Neuronal stem cell (in vitro differentiated cells): ENCODE results near the gene FSTL3.

Source experiments
- DNase-seq: peaks from one replicate; pipeline ENCODE4 v3.0.0-alpha.2; 2013; ENCODE audit warnings: low spot score
- H2AFZ ChIP-seq: one replicate; pipeline ENCODE4 v1.6.1; 2013; ENCODE audit warnings: mild to moderate bottlenecking, low read length, inconsistent platforms
- H2AK5ac ChIP-seq: 2 replicates; pipeline ENCODE4 v1.6.1; 2013; ENCODE audit warnings: low read depth, mild to moderate bottlenecking, inconsistent platforms, low read length, moderate library complexity, mixed read lengths
- H2BK120ac ChIP-seq: 2 replicates; pipeline ENCODE4 v1.6.1; 2013; ENCODE audit warnings: low read depth, mild to moderate bottlenecking, inconsistent platforms, low read length, moderate library complexity, mixed read lengths
- H2BK12ac ChIP-seq: one replicate; pipeline ENCODE4 v1.6.1; 2013; ENCODE audit warnings: low read length, inconsistent platforms
- H2BK15ac ChIP-seq: 2 replicates; pipeline ENCODE4 v1.6.1; 2013; ENCODE audit warnings: mild to moderate bottlenecking, low read length, inconsistent platforms, mixed read lengths
- H2BK5ac ChIP-seq: one replicate; pipeline ENCODE4 v1.6.1; 2013; ENCODE audit warnings: inconsistent platforms, mild to moderate bottlenecking, low read length, moderate library complexity
- H3K14ac ChIP-seq: one replicate; pipeline ENCODE4 v1.6.1; 2013; ENCODE audit warnings: low read length, inconsistent platforms
- H3K18ac ChIP-seq: 2 replicates; pipeline ENCODE4 v1.6.1; 2013; ENCODE audit warnings: low read length, inconsistent platforms
- H3K23ac ChIP-seq: 2 replicates; pipeline ENCODE4 v1.6.1; 2013; ENCODE audit warnings: low read depth, mild to moderate bottlenecking, mixed read lengths, low read length, inconsistent platforms; ENCODE audit not compliant: poor library complexity
- H3K27ac ChIP-seq: replicated peaks from 3 replicates; pipeline ENCODE4 v1.5.1; 2013; ENCODE audit warnings: low read length, inconsistent platforms
- H3K27me3 ChIP-seq, 3 experiments: 2 replicates each; pipeline ENCODE4 v1.6.1; 2013; ENCODE audit warnings: low read length in 3 of 3, mild to moderate bottlenecking in 2 of 3, inconsistent platforms in 1 of 3, low read depth in 1 of 3, mixed read lengths in 1 of 3, moderate library complexity in 1 of 3; ENCODE audit not compliant: control insufficient read depth in 3 of 3, insufficient read depth in 3 of 3
- H3K36me3 ChIP-seq, 2 donors: replicated peaks in 1 of 2; 2 replicates each; pipeline ENCODE4 v1.6.1; 2013; ENCODE audit warnings: low read length in 2 of 2; ENCODE audit not compliant: control insufficient read depth in 2 of 2, insufficient read depth in 2 of 2
- H3K4ac ChIP-seq: 2 replicates; pipeline ENCODE4 v1.6.1; 2013; ENCODE audit warnings: inconsistent platforms, mild to moderate bottlenecking, low read length, moderate library complexity
- H3K4me1 ChIP-seq, 2 donors: 1 replicate in 1 of 2; 2 replicates in 1 of 2; pipeline ENCODE4 v1.6.1; 2013; ENCODE audit warnings: low read length in 2 of 2, low read depth in 1 of 2; ENCODE audit not compliant: control insufficient read depth in 2 of 2, insufficient read depth in 1 of 2
- H3K4me2 ChIP-seq: one replicate; pipeline ENCODE4 v1.6.1; 2013; ENCODE audit warnings: mild to moderate bottlenecking, low read length, inconsistent platforms; ENCODE audit not compliant: insufficient read depth, poor library complexity, severe bottlenecking
- H3K4me3 ChIP-seq, 2 donors: 2 replicates each; pipeline ENCODE4 v1.5.1; 2013; ENCODE audit warnings: low read length in 2 of 2, mild to moderate bottlenecking in 2 of 2, inconsistent platforms in 1 of 2, moderate library complexity in 1 of 2
- H3K79me1 ChIP-seq: one replicate; pipeline ENCODE4 v1.6.1; 2013; ENCODE audit warnings: low read depth, mild to moderate bottlenecking, inconsistent platforms, low read length, moderate library complexity
- H3K9ac ChIP-seq: one replicate; pipeline ENCODE4 v1.6.1; 2013; ENCODE audit warnings: mild to moderate bottlenecking, low read depth, low read length, inconsistent platforms; ENCODE audit not compliant: poor library complexity
- H3K9me3 ChIP-seq, 2 donors: replicated peaks in 1 of 2; 2 replicates each; pipeline versions ENCODE3 to v1.6.1; 2013; ENCODE audit warnings: low read length in 2 of 2, mild to moderate bottlenecking in 2 of 2, inconsistent platforms in 1 of 2, low read depth in 1 of 2, mixed read lengths in 1 of 2, moderate library complexity in 1 of 2; ENCODE audit not compliant: control insufficient read depth in 2 of 2, insufficient read depth in 1 of 2
- H4K8ac ChIP-seq: one replicate; pipeline ENCODE4 v1.6.1; 2013; ENCODE audit warnings: low read depth, mild to moderate bottlenecking, inconsistent platforms, low read length, moderate library complexity
- H4K91ac ChIP-seq: one replicate; pipeline ENCODE4 v1.6.1; 2013; ENCODE audit warnings: low read length, low read depth, mild to moderate bottlenecking, inconsistent platforms; ENCODE audit not compliant: poor library complexity
- WGBS, 2 donors: extraction: QIAGEN DNeasy Blood & Tissue Kit; methylation state at CpG; one replicate each; pipeline ENCODE4 v1.1.7; 2013; ENCODE audit warnings: missing lambda C conversion rate in 2 of 2, mixed read lengths in 1 of 2; ENCODE audit not compliant: insufficient read length in 2 of 2, insufficient replicate concordance in 1 of 2; ENCODE audit errors: extremely low coverage in 2 of 2; 5-methylcytosine and 5-hydroxymethylcytosine counted together

The FSTL3 gene

DNA sequence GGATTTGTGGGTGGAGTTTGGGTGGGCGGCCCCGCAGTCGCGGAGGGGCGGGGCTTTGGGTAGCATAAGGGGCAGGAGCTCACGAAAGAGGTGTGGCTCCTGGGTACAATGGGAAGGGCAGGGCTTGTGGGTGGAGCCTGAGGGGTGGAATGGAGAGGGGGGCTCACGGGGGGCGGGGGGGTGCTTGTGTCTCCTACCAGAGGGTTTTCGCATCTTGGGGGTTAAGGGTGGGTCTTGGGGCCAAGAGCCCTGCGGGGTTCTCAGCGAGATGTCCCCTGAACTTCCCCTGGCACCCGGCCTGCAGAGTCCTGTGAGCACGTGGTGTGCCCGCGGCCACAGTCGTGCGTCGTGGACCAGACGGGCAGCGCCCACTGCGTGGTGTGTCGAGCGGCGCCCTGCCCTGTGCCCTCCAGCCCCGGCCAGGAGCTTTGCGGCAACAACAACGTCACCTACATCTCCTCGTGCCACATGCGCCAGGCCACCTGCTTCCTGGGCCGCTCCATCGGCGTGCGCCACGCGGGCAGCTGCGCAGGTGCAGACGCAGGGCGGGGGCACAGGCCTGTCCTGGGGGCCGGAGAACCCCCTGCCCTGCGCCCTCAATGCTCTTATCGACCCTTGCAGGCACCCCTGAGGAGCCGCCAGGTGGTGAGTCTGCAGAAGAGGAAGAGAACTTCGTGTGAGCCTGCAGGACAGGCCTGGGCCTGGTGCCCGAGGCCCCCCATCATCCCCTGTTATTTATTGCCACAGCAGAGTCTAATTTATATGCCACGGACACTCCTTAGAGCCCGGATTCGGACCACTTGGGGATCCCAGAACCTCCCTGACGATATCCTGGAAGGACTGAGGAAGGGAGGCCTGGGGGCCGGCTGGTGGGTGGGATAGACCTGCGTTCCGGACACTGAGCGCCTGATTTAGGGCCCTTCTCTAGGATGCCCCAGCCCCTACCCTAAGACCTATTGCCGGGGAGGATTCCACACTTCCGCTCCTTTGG, 5.1 kb downstream of the FSTL3 start:
- H2BK5ac ChIP-seq, result peak overlapping the region; percentile 87
- peak overlapping the region; percentile 98 for H2AFZ ChIP-seq
- H3K18ac ChIP-seq, result peak overlapping the region; percentile 96
- peak overlapping the region; percentile 96 for H4K91ac ChIP-seq
- no CpG with 5 or more reads among the region's 54 CpGs for WGBS, 2 donors
- peak overlapping the region; percentile 97 for H3K14ac ChIP-seq
- peak overlapping the region; percentile 98 for H3K4ac ChIP-seq
- H3K9ac ChIP-seq, result peak overlapping the region; percentile 70
- H3K9me3 ChIP-seq, result no peaks in the 10 kb centered on the region
- H2BK15ac ChIP-seq, result peak overlapping the region; percentile 100
- H2BK120ac ChIP-seq, result peak overlapping the region; percentile 97
- peak overlapping the region in 1 of 2 donors; percentile 60 for H3K4me3 ChIP-seq
- peaks cover 6% of the 10 kb centered on the region for H3K79me1 ChIP-seq
- H3K23ac ChIP-seq, result peak overlapping the region; percentile 93
- H3K27me3 ChIP-seq, result peaks cover 0 to 8% (median 5%) of the 10 kb centered on the region in 3 experiments
- peaks cover 6 to 7% of the 10 kb centered on the region in 2 donors for H3K4me1 ChIP-seq
- peak overlapping the region; percentile 59 for H3K27ac ChIP-seq
- H3K36me3 ChIP-seq, result no peaks in the 10 kb centered on the region
- peak overlapping the region; percentile 86 for H3K4me2 ChIP-seq
- H2BK12ac ChIP-seq, result peak overlapping the region; percentile 95
- DNase-seq, result no peak
- H2AK5ac ChIP-seq, result peak overlapping the region; percentile 100
- H4K8ac ChIP-seq, result peak overlapping the region; percentile 99

GRCh38 chr19:682678-683320, 6.6 kb downstream of the FSTL3 start:
- Histone ChIP-seq H2BK120ac (no peak overlapping the region), H3K9me3 (no peaks in the 10 kb centered on the region), H3K36me3 (no peaks in the 10 kb centered on the region), H4K8ac (peak overlapping the region; percentile 17), H3K4me1 (peaks cover 2 to 3% of the 10 kb centered on the region in 2 donors), H2BK5ac (no peak overlapping the region), H2BK12ac (peak overlapping the region; percentile 73), H2AFZ (no peak overlapping the region), H3K27ac (no peak overlapping the region), H2AK5ac (peak overlapping the region; percentile 81), H3K4ac (peak overlapping the region; percentile 10), H3K27me3 (peaks cover 0 to under 1% (median 0%) of the 10 kb centered on the region in 3 experiments), H3K9ac (no peak overlapping the region), H2BK15ac (peak overlapping the region; percentile 89), H3K79me1 (peaks cover 6% of the 10 kb centered on the region), H3K14ac (peak overlapping the region; percentile 38), H3K4me3 (peak overlapping the region in 1 of 2 donors; percentile 8), H4K91ac (no peak overlapping the region), H3K23ac (peak overlapping the region; percentile 85), H3K4me2 (no peak overlapping the region), H3K18ac (peak overlapping the region; percentile 90)
- WGBS, 2 donors, result no CpG with 5 or more reads among the region's 25 CpGs
- DNase-seq, result no peak

DNA sequence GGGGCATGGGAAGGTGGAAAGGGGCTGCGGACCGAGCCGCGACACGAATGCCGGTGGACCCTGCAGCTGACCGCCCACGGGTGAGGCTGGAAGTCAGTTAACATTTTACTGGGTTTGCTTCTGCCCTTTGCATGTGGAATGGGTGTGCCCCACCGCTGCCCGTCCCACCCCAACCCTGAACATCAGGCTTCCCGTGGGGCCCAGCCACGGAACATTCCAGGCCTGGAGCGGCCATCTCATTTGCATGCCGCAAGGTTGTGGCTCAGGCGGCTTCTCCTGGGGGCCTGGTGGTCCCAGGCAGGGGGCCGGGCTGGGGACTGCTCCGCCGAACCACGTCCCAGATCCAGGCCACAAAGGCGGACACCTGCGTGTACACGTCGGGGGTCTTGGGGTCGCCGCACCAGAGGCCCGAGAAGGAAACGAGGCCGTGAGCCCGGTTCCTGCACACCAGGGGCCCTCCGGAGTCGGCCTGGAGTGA, 9.3 kb downstream of the FSTL3 start:
- Histone ChIP-seq H2BK5ac (no peak overlapping the region), H3K4ac (peak overlapping the region; percentile 24), H4K91ac (no peak overlapping the region), H3K23ac (no peak overlapping the region), H2BK15ac (no peak overlapping the region), H3K79me1 (peaks cover 4% of the 10 kb centered on the region), H3K4me1 (peaks cover 0 to 3% of the 10 kb centered on the region in 2 donors), H2BK120ac (no peak overlapping the region), H3K9me3 (peaks cover 0 to 4% of the 10 kb centered on the region in 2 donors), H3K4me2 (no peak overlapping the region), H3K9ac (no peak overlapping the region), H2BK12ac (no peak overlapping the region), H2AK5ac (no peak overlapping the region), H3K27me3 (no peaks in the 10 kb centered on the region), H3K4me3 (no peak overlapping the region), H2AFZ (no peak overlapping the region), H4K8ac (no peak overlapping the region), H3K18ac (peak overlapping the region; percentile 53), H3K36me3 (no peaks in the 10 kb centered on the region), H3K27ac (no peak overlapping the region), H3K14ac (no peak overlapping the region)
- no CpG with 5 or more reads among the region's 31 CpGs for WGBS, 2 donors
- DNase-seq, result no peak
